ENCODE data around the gene TRIM68.

TRIM68 gene

GRCh38 chr11:4607781-4608666 lies at the start of gene TRIM68:
TSS of gene TRIM68 (minus strand) at chr11:4608231. CDS start at chr11:4605504, 2,727 bp downstream.
- peak; percentile 94 for DNase-seq
- in situ Hi-C loops (cut with HindIII; ENCODE audit: low pct_ligation_motif_present, low pct_unique_long_range_greater_than_20kb, low sequenced_read_pairs): no loop called here

- in situ Hi-C loops (cut with HindIII; ENCODE audit: low pct_ligation_motif_present, low pct_unique_long_range_greater_than_20kb, low sequenced_read_pairs): no loop called here
- DNase-seq: no peak
These were observed 46.8 kb upstream of the TRIM68 start for GRCh38 chr11:4654635-4655369.

GRCh38 chr11:4647766-4648165 lies 39.7 kb upstream of the TRIM68 start:
- in situ Hi-C loops (cut with HindIII; ENCODE audit: low pct_ligation_motif_present, low pct_unique_long_range_greater_than_20kb, low sequenced_read_pairs): no loop called here
- no peak for DNase-seq

GRCh38 chr11:4645974-4646373 lies 37.9 kb upstream of the TRIM68 start:
- DNase-seq: no peak
- in situ Hi-C loops (cut with HindIII; ENCODE audit: low pct_ligation_motif_present, low pct_unique_long_range_greater_than_20kb, low sequenced_read_pairs): no loop called here

- in situ Hi-C loops (cut with HindIII; ENCODE audit: low pct_ligation_motif_present, low pct_unique_long_range_greater_than_20kb, low sequenced_read_pairs): no loop called here
These were observed 36.2 kb upstream of the TRIM68 start for GRCh38 chr11:4644233-4644632.

GRCh38 chr11:4643682-4644081 lies 35.7 kb upstream of the TRIM68 start, which contains the start of gene OR51E1:
TSS of gene OR51E1 (plus strand) at chr11:4643982. CDS start at chr11:4652527, 8,545 bp downstream.
- no peak for DNase-seq
- in situ Hi-C loops (cut with HindIII; ENCODE audit: low pct_ligation_motif_present, low pct_unique_long_range_greater_than_20kb, low sequenced_read_pairs): no loop called here

More at GRCh38 chr11:4644233-4644632, 36.2 kb upstream of the TRIM68 start:
- DNase-seq: no peak

- no peak for DNase-seq
- in situ Hi-C loops (cut with HindIII; ENCODE audit: low pct_ligation_motif_present, low pct_unique_long_range_greater_than_20kb, low sequenced_read_pairs): no loop called here
These were observed 35.0 kb upstream of the TRIM68 start for GRCh38 chr11:4643076-4643475.

GRCh38 chr11:4642043-4642442 lies 34.0 kb upstream of the TRIM68 start:
- no peak for DNase-seq
- in situ Hi-C loops (cut with HindIII; ENCODE audit: low pct_ligation_motif_present, low pct_unique_long_range_greater_than_20kb, low sequenced_read_pairs): no loop called here

GRCh38 chr11:4641501-4641900 lies 33.5 kb upstream of the TRIM68 start:
- in situ Hi-C loops (cut with HindIII; ENCODE audit: low pct_ligation_motif_present, low pct_unique_long_range_greater_than_20kb, low sequenced_read_pairs): no loop called here
- DNase-seq: no peak

GRCh38 chr11:4639931-4640330 lies 31.9 kb upstream of the TRIM68 start:
- in situ Hi-C loops (cut with HindIII; ENCODE audit: low pct_ligation_motif_present, low pct_unique_long_range_greater_than_20kb, low sequenced_read_pairs): no loop called here
- DNase-seq: no peak

GRCh38 chr11:4637662-4638047 lies 29.6 kb upstream of the TRIM68 start:
- DNase-seq: no peak
- in situ Hi-C loops (cut with HindIII; ENCODE audit: low pct_ligation_motif_present, low pct_unique_long_range_greater_than_20kb, low sequenced_read_pairs): no loop called here

GRCh38 chr11:4636962-4637661 lies 29.1 kb upstream of the TRIM68 start, which contains the start of gene OR51D1:
TSS of gene OR51D1 (plus strand) at chr11:4637477. CDS start at chr11:4639791, 2,314 bp downstream.
- peak; percentile 60 for DNase-seq
- in situ Hi-C loops (cut with HindIII; ENCODE audit: low pct_ligation_motif_present, low pct_unique_long_range_greater_than_20kb, low sequenced_read_pairs): no loop called here

- no peak for DNase-seq
- in situ Hi-C loops (cut with HindIII; ENCODE audit: low pct_ligation_motif_present, low pct_unique_long_range_greater_than_20kb, low sequenced_read_pairs): no loop called here
These were observed 28.1 kb upstream of the TRIM68 start for GRCh38 chr11:4636136-4636535.

- in situ Hi-C loops (cut with HindIII; ENCODE audit: low pct_ligation_motif_present, low pct_unique_long_range_greater_than_20kb, low sequenced_read_pairs): no loop called here
- peak; percentile 69 for DNase-seq
These were observed 18.4 kb upstream of the TRIM68 start for GRCh38 chr11:4626207-4627099.

GRCh38 chr11:4619514-4619913 lies 11.5 kb upstream of the TRIM68 start:
- in situ Hi-C loops (cut with HindIII; ENCODE audit: low pct_ligation_motif_present, low pct_unique_long_range_greater_than_20kb, low sequenced_read_pairs): no loop called here
- no peak for DNase-seq

- in situ Hi-C loops (cut with HindIII; ENCODE audit: low pct_ligation_motif_present, low pct_unique_long_range_greater_than_20kb, low sequenced_read_pairs): no loop called here
- no peak for DNase-seq
These were observed 7.9 kb upstream of the TRIM68 start for GRCh38 chr11:4615856-4616444.

GRCh38 chr11:4611986-4612385 lies 4.0 kb upstream of the TRIM68 start:
- no peak for DNase-seq
- in situ Hi-C loops (cut with HindIII; ENCODE audit: low pct_ligation_motif_present, low pct_unique_long_range_greater_than_20kb, low sequenced_read_pairs): no loop called here
